Femur (tissue), 1 donor: ENCODE results near the gene CCDC194.

ENCODE experiments used
- DNase-seq: peaks from one replicate; pipeline ENCODE4 v3.0.0-alpha.2; 2017

The CCDC194 gene

GRCh38 chr19:17405250-17406045, 11.5 kb upstream of the CCDC194 start, which contains the start of gene BST2:
Gene BST2 (minus strand): TSS chr19:17405630. CDS start chr19:17405575, 55 bp downstream.
- DNase-seq, result peak; percentile 54

GRCh38 chr19:17404621-17405249, 10.7 kb upstream of the CCDC194 start:
- DNase-seq, result no peak

- DNase-seq, result no peak
Observed at GRCh38 chr19:17404015-17404414, 10.0 kb upstream of the CCDC194 start.

- no peak for DNase-seq
Observed at GRCh38 chr19:17402982-17403855, 9.2 kb upstream of the CCDC194 start.

GRCh38 chr19:17401628-17402027, 7.6 kb upstream of the CCDC194 start:
- DNase-seq, result no peak

GRCh38 chr19:17398902-17399527, 5.0 kb upstream of the CCDC194 start:
- DNase-seq, result no peak

GRCh38 chr19:17394891-17395415, 957 bp upstream of the CCDC194 start:
- peak; percentile 71 for DNase-seq

- peak; percentile 65 for DNase-seq
Observed at GRCh38 chr19:17393002-17393401, 994 bp downstream of the CCDC194 start.

GRCh38 chr19:17391371-17392151, 2.4 kb downstream of the CCDC194 start:
- no peak for DNase-seq

- peak; percentile 95 for DNase-seq
Observed at GRCh38 chr19:17390665-17391370, 3.2 kb downstream of the CCDC194 start.

GRCh38 chr19:17389957-17390664, 3.9 kb downstream of the CCDC194 start:
- DNase-seq, result no peak

GRCh38 chr19:17389288-17389687, 4.7 kb downstream of the CCDC194 start:
- DNase-seq, result no peak

- DNase-seq, result peak; percentile 81
Observed at GRCh38 chr19:17385878-17386611, 8.0 kb downstream of the CCDC194 start.

GRCh38 chr19:17380426-17381138, 13.4 kb downstream of the CCDC194 start:
- no peak for DNase-seq

- peak; percentile 51 for DNase-seq
Observed at GRCh38 chr19:17379221-17379631, 14.8 kb downstream of the CCDC194 start.

- no peak for DNase-seq
Observed at GRCh38 chr19:17378271-17378670, 15.7 kb downstream of the CCDC194 start.

GRCh38 chr19:17376935-17377600, 16.9 kb downstream of the CCDC194 start, which contains the start of gene PLVAP:
Gene PLVAP (minus strand): TSS chr19:17377342. CDS start chr19:17377288, 54 bp downstream.
- no peak for DNase-seq

GRCh38 chr19:17370026-17370587, 23.9 kb downstream of the CCDC194 start:
- no peak for DNase-seq
